GM12878 (cell line): Measurements from ENCODE around the gene LLCFC1. TPM values are rescaled to one million over a fixed set of nuclear protein-coding genes. Genes with fewer than 3 reads are reported as not detected.

Source experiments
- ATAC-seq: fragments of 200-7000 bp; cut with Tn5 transposase; 3 replicates; pipeline ENCODE4 v1.9.1; 2020; ENCODE audit warnings: mild to moderate bottlenecking, moderate library complexity
- BruUV-seq: library from RNA; stranded (reverse); fragments of 400-500 nt; replicated peaks from 2 replicates; lab custom pipeline; 2021; lab: Mats Ljungman, UMichigan
- CTCF ChIA-PET: fragments of 300-600 bp; sonication (Branson Sonifier 250); formaldehyde crosslinking; extraction: SDS; loops from one replicate; lab custom pipeline; 2021; ENCODE audit warnings: inconsistent platforms; lab: Yijun Ruan, JAX
- POLR2A ChIA-PET: fragments of 350-600 bp; formaldehyde crosslinking; extraction: SDS; loops from one replicate; lab custom pipeline; 2021; ENCODE audit warnings: inconsistent platforms; lab: Charles Lee
- RAD21 ChIA-PET: fragments of 300-600 bp; sonication (Branson Sonifier 250); formaldehyde crosslinking; loops from one replicate; lab custom pipeline; 2023; ENCODE audit warnings: antibody characterized with exemption; ENCODE audit not compliant: unreplicated experiment; lab: Charles Lee
- SMC1A ChIA-PET: fragments of 300-600 bp; sonication (Branson Sonifier 250); formaldehyde crosslinking; loops from one replicate; lab custom pipeline; 2023; ENCODE audit not compliant: unreplicated experiment, uncharacterized antibody; lab: Charles Lee
- DNase-seq: peaks from one replicate; pipeline ENCODE4 v3.0.0-alpha.2; 2011; ENCODE audit warnings: low read depth, low spot score
- FAIRE-seq: peaks from 3 replicates; lab custom pipeline; 2011; peaks lifted over from hg19 to GRCh38; lab: Jason Lieb, UNC
- H2AFZ ChIP-seq: 2 replicates; pipeline ENCODE4 v1.6.0; 2011; ENCODE audit warnings: low read depth, low read length, control low read depth; ENCODE audit not compliant: control insufficient read depth
- H3K27ac ChIP-seq: 2 replicates; pipeline ENCODE4 v1.5.1; 2011; ENCODE audit warnings: control low read depth; ENCODE audit not compliant: control insufficient read depth, insufficient read depth
- H3K27me3 ChIP-seq, 2 experiments: replicated peaks in 1 of 2; 2 replicates each; pipeline versions ENCODE4 v1.6.0 to v1.6.1; 2011; ENCODE audit warnings: low read length in 1 of 2; ENCODE audit not compliant: control insufficient read depth in 2 of 2, insufficient read depth in 2 of 2
- H3K36me3 ChIP-seq, 2 experiments: 2 replicates each; pipeline ENCODE4 v1.5.1; 2011; ENCODE audit warnings: low read length in 1 of 2; ENCODE audit not compliant: control insufficient read depth in 2 of 2, insufficient read depth in 2 of 2
- H3K4me1 ChIP-seq: 2 replicates; pipeline ENCODE4 v1.6.1; 2011; ENCODE audit warnings: mild to moderate bottlenecking, low read length, moderate library complexity, mixed read lengths; ENCODE audit not compliant: control insufficient read depth, insufficient read depth
- H3K4me2 ChIP-seq: 2 replicates; pipeline ENCODE4 v1.6.0; 2011; ENCODE audit warnings: control low read depth; ENCODE audit not compliant: control insufficient read depth, insufficient read depth
- H3K4me3 ChIP-seq: fragments of 200-600 bp; sonication (generic); 2 replicates; pipeline ENCODE4 v1.5.1; 2016
- H3K79me2 ChIP-seq: 2 replicates; pipeline ENCODE4 v1.6.0; 2011; ENCODE audit warnings: low read length; ENCODE audit not compliant: control insufficient read depth, insufficient read depth
- H3K9ac ChIP-seq: 2 replicates; pipeline ENCODE4 v1.8.0; 2011; ENCODE audit warnings: low read length, control low read depth, mixed read lengths; ENCODE audit not compliant: control insufficient read depth, insufficient read depth
- H3K9me3 ChIP-seq: replicated peaks from 3 replicates; pipeline ENCODE4 v1.5.1; 2011; ENCODE audit warnings: mild to moderate bottlenecking, low read length; ENCODE audit not compliant: control insufficient read depth, insufficient read depth
- H4K20me1 ChIP-seq: 2 replicates; pipeline ENCODE4 v1.6.0; 2011; ENCODE audit not compliant: control insufficient read depth, insufficient read depth
- IRF4 ChIP-seq: IDR thresholded peaks from 2 replicates; pipeline ENCODE4 v1.6.1; 2011; ENCODE audit warnings: low read depth, low read length
- ZBED1 ChIP-seq: IDR thresholded peaks from 2 replicates; pipeline ENCODE4 v1.6.1; 2016; ENCODE audit warnings: borderline replicate concordance
- WGBS: methylation state at CpG from one replicate; pipeline ENCODE4 v1.1.6; 2016; ENCODE audit warnings: low lambda C conversion rate; ENCODE audit not compliant: insufficient replicate concordance, insufficient coverage; ENCODE audit errors: missing lambda C conversion rate; 5-methylcytosine and 5-hydroxymethylcytosine counted together
- in situ Hi-C: fragments of 300-500 bp; cut with MboI; formaldehyde crosslinking; loops from 9 replicates; pipeline ENCODE4 v1.14.3; 2018; ENCODE audit warnings: mixed read lengths
- intact Hi-C: fragments of 100-400 bp; cut with micrococcal nuclease; formaldehyde crosslinking; loops from one replicate; pipeline ENCODE4 v1.14.2; 2022; ENCODE audit not compliant: unreplicated experiment
- polyA plus RNA-seq, 11 experiments: library from polyadenylated mRNA; depleted of rRNA in 4 of 11; unstranded in 6 of 11; stranded (reverse) in 5 of 11; fragments of >200 nt; fragmentation: Nextera tagmentation in 4 of 11; fragmentation: Illumina TruSeq in 1 of 11; extraction: Ambion mirVana in 4 of 11; extraction: Trizol in 1 of 11; gene quantifications; 1 replicate in 1 of 11; 2 replicates in 10 of 11; pipeline versions ENCODE4 v1.2.1 to v1.2.3, GENCODE V29; 2011 to 2016; ENCODE audit warnings: inconsistent platforms in 2 of 11, missing spikeins in 2 of 11, low read depth in 1 of 11
- total RNA-seq, 4 experiments: library from RNA; depleted of rRNA in 3 of 4; stranded (reverse); fragments of >200 nt in 3 of 4; fragmentation: Illumina TruSeq in 1 of 4; extraction: Trizol in 1 of 4; gene quantifications; 2 replicates each; pipeline versions ENCODE4 v1.2.1 to v1.2.3, GENCODE V29; 2013 to 2021
- TF ChIP-seq, protein P1 (sequence below): IDR thresholded peaks from 2 replicates; pipeline ENCODE4 v1.6.1; 2011; ENCODE audit warnings: mild to moderate bottlenecking, low read depth, low read length, moderate library complexity; ENCODE audit not compliant: insufficient replicate concordance
- TF ChIP-seq, protein P2 (sequence below): IDR thresholded peaks from 2 replicates; pipeline ENCODE4 v1.6.1; 2011; ENCODE audit warnings: low read depth, mild to moderate bottlenecking, low read length, moderate library complexity, borderline replicate concordance; ENCODE audit errors: extremely low read depth
- TF ChIP-seq, protein P3 (sequence below): fragments of 450-650 bp; IDR thresholded peaks from 2 replicates; pipeline ENCODE4 v1.6.1; 2017; ENCODE audit warnings: mild to moderate bottlenecking, low read depth, inconsistent platforms; ENCODE audit not compliant: poor library complexity, severe bottlenecking
- TF ChIP-seq, protein P4 (sequence below): IDR thresholded peaks from 2 replicates; pipeline ENCODE4 v1.6.1; 2011; ENCODE audit warnings: borderline replicate concordance, low read depth, mild to moderate bottlenecking, moderate library complexity, mixed read lengths, low read length; ENCODE audit not compliant: insufficient read depth; ENCODE audit errors: extremely low read length

LLCFC1 gene
- total and polyA plus RNA-seq, 10 of the 15 experiments (the other 5 are each of a cell fraction or from before 2014, with no cell fraction given) = not detected

DNA sequence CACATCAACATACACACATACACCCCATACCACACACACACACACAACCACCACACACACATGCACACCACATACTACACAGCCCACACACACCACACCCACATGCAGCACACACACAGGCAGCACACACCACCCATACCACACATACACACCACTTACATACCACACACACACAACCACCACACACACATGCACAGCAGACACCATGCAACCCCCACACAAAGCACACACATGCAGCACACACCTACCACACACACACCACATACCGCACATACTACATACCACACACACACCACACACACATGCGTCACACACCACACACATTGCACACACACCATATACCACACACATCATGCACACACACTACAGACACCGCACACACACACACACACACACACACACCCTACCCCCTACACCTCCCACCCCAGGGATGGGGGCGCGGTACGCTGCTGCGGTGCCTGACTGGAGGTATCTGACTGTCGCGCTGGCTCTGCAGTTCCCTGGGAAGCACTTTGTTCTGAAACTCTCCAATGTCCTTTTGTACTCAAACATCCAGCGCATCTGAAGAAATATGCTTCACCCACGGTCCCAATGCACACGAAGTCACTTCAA, 48.3 kb upstream of the LLCFC1 start (continued):
- TF ChIP-seq, protein P1, sequence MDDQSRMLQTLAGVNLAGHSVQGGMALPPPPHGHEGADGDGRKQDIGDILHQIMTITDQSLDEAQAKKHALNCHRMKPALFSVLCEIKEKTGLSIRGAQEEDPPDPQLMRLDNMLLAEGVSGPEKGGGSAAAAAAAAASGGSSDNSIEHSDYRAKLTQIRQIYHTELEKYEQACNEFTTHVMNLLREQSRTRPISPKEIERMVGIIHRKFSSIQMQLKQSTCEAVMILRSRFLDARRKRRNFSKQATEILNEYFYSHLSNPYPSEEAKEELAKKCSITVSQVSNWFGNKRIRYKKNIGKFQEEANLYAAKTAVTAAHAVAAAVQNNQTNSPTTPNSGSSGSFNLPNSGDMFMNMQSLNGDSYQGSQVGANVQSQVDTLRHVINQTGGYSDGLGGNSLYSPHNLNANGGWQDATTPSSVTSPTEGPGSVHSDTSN = no peak
- TF ChIP-seq ZBED1 = no peak

DNA sequence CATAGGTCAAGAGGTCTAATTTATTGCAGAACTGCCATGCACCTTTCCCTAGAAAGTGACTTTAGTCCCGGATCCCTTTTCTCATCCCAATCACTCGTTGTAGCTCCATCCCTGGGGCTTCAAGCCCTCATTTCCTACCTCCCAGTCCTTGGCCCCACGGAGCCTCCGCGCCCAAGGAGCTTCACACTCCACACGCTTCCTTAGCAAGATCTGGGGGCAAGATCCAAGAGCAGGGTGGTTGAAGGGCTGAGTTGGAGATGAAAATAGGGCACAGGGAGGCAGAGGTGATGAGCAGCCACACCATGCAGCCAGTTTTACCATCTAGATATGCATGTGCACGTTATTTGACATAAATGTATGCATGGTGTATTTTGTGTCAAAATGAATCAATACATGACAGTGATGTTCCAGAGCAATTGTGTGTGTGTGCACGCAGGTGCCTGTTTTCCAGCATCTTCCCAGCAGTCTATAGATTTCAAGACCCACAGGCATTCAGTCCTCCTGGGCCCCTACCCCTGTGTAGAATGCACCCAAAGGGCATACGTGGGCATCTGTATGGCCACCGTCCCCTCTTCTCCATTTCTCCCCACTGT, 47.7 kb upstream of the LLCFC1 start:
- H3K4me3 ChIP-seq = no peak overlapping the region
- POLR2A ChIA-PET = no interaction called here
- no peaks in the 10 kb centered on the region for H3K4me1 ChIP-seq
- no peak overlapping the region for H3K9ac ChIP-seq
- no peaks in the 10 kb centered on the region; a peak in 2 of 4 replicates for H3K27me3 ChIP-seq
- H3K4me2 ChIP-seq = no peak overlapping the region
- CTCF ChIA-PET = interaction anchor here (1.5 kb wide), 1 partner anchor 10 kb away, joined by 3 read pairs; no protein-coding TSS in a partner anchor
- DNase-seq (no peak), ATAC-seq (no peak), FAIRE-seq (no peak)
- SMC1A ChIA-PET = no interaction called here
- H3K27ac ChIP-seq = no peak overlapping the region
- TF ChIP-seq, protein P2, sequence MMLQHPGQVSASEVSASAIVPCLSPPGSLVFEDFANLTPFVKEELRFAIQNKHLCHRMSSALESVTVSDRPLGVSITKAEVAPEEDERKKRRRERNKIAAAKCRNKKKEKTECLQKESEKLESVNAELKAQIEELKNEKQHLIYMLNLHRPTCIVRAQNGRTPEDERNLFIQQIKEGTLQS = no peak
- TF ChIP-seq, protein P3, sequence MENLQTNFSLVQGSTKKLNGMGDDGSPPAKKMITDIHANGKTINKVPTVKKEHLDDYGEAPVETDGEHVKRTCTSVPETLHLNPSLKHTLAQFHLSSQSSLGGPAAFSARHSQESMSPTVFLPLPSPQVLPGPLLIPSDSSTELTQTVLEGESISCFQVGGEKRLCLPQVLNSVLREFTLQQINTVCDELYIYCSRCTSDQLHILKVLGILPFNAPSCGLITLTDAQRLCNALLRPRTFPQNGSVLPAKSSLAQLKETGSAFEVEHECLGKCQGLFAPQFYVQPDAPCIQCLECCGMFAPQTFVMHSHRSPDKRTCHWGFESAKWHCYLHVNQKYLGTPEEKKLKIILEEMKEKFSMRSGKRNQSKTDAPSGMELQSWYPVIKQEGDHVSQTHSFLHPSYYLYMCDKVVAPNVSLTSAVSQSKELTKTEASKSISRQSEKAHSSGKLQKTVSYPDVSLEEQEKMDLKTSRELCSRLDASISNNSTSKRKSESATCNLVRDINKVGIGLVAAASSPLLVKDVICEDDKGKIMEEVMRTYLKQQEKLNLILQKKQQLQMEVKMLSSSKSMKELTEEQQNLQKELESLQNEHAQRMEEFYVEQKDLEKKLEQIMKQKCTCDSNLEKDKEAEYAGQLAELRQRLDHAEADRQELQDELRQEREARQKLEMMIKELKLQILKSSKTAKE = no peak
- no peak for TF ChIP-seq IRF4
- TF ChIP-seq, protein P4, sequence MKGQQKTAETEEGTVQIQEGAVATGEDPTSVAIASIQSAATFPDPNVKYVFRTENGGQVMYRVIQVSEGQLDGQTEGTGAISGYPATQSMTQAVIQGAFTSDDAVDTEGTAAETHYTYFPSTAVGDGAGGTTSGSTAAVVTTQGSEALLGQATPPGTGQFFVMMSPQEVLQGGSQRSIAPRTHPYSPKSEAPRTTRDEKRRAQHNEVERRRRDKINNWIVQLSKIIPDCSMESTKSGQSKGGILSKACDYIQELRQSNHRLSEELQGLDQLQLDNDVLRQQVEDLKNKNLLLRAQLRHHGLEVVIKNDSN = no peak
- H4K20me1 ChIP-seq = no peaks in the 10 kb centered on the region
- no TSS peak for BruUV-seq
- intact Hi-C loops (no loop called here), in situ Hi-C loops (no loop called here)
- no peaks in the 10 kb centered on the region for H3K9me3 ChIP-seq
- 39% methylated on average over 10 of the region's 10 CpGs for WGBS
- no peaks in the 10 kb centered on the region for H3K36me3 ChIP-seq
- RAD21 ChIA-PET = no interaction called here
- H3K79me2 ChIP-seq = no peaks in the 10 kb centered on the region
- no peak overlapping the region for H2AFZ ChIP-seq
